ENCODE data around the gene ZNF845.

DNA sequence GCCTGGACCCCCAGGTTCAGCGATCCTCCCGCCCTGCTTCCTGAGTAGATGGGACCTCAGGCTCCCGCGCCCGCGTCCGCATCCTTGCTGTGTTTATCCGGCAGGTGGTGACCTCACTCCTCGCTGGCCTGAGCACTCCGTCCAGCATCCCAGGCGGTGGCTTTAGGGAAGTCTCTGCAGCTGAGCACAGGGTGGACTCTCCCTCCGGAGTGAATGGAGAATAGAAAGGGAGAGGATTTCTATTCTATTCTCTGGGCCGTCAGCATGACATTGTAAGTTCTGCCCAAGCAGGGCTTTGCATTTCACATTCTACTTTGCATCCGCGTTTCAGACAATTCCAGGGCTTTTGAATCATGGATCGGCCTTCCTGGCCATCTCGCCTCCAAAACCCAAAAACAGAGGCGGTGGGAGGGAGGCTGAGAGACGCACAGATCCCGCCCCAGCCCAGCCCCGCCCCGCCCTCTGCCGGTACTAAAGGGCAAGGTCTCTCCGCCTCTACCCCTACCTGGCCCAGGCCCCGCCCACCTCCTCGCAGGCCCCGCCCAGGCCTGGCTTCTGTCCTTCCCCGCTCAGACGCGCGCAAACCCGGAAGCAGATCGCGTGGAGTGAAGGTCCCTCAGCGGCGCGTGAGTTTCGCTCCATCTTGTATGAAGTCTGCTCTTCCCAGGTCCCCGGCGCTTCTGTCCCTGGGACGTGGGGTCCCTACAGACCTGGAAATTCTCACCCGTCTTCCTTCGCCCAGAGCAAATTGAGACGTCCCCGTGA, 31.8 kb downstream of the ZNF845 start, which contains the start of gene ZNF525:
- TF ChIP-seq POLR2A (IDR thresholded peaks at IDR 0.05) = peak; percentile 11 to 79 (median 60)
- TF ChIP-seq, protein P1, sequence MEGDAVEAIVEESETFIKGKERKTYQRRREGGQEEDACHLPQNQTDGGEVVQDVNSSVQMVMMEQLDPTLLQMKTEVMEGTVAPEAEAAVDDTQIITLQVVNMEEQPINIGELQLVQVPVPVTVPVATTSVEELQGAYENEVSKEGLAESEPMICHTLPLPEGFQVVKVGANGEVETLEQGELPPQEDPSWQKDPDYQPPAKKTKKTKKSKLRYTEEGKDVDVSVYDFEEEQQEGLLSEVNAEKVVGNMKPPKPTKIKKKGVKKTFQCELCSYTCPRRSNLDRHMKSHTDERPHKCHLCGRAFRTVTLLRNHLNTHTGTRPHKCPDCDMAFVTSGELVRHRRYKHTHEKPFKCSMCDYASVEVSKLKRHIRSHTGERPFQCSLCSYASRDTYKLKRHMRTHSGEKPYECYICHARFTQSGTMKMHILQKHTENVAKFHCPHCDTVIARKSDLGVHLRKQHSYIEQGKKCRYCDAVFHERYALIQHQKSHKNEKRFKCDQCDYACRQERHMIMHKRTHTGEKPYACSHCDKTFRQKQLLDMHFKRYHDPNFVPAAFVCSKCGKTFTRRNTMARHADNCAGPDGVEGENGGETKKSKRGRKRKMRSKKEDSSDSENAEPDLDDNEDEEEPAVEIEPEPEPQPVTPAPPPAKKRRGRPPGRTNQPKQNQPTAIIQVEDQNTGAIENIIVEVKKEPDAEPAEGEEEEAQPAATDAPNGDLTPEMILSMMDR (IDR thresholded peaks at IDR 0.05) = peak in 5 of 7 experiments; percentile 23 to 38 (median 26)

Data from body of pancreas (tissue), 4 donors.